HepG2 (cell line): ENCODE measurements around the gene RBM5. TPM values are rescaled to one million over a fixed set of nuclear protein-coding genes. Genes with fewer than 3 reads are reported as not detected.
"Not testable (repeated sequence)": the region's sequence is repeated elsewhere in the genome, so short reads cannot be mapped to it uniquely, and the experiment has no call there.

Experiments
- ATAC-seq: fragments of 200-7000 bp; cut with Tn5 transposase; 3 replicates; pipeline ENCODE4 v1.9.1; 2020; ENCODE audit warnings: mild to moderate bottlenecking, moderate library complexity
- BruUV-seq: library from RNA; stranded (reverse); fragments of 400-500 nt; replicated peaks from 2 replicates; lab custom pipeline; 2021; lab: Mats Ljungman, UMichigan
- CTCF ChIA-PET: fragments of 300-600 bp; formaldehyde crosslinking; extraction: SDS; loops from one replicate; lab custom pipeline; 2021; ENCODE audit warnings: low total read pairs, inconsistent platforms, low intra/inter-chr PET ratio; lab: Yijun Ruan, JAX
- POLR2A ChIA-PET: fragments of 350-600 bp; sonication (Branson Sonifier 250); formaldehyde crosslinking; loops from one replicate; lab custom pipeline; 2020; ENCODE audit warnings: antibody characterized with exemption, inconsistent platforms; lab: Yijun Ruan, JAX
- DNase-seq: peaks from one replicate; pipeline ENCODE4 v3.0.0-alpha.2; 2015; ENCODE audit warnings: low spot score
- FAIRE-seq: peaks from 3 replicates; lab custom pipeline; 2011; peaks lifted over from hg19 to GRCh38; lab: Jason Lieb, UNC
- H2AFZ ChIP-seq: one replicate; pipeline ENCODE4 v1.6.1; 2011; ENCODE audit warnings: low read length, inconsistent platforms
- H3K27ac ChIP-seq: fragments of 300-600 bp; 3 replicates; pipeline ENCODE4 v1.8.0; 2011; ENCODE audit warnings: mixed run types, mild to moderate bottlenecking, mixed read lengths, low read length, inconsistent platforms; ENCODE audit not compliant: insufficient read depth; ENCODE audit errors: extremely low read length
- H3K27me3 ChIP-seq, 2 experiments: fragments of 200-600 bp in 1 of 2; 2 replicates in 1 of 2; 3 replicates in 1 of 2; pipeline versions ENCODE4 v1.6.0 to v1.8.0; 2011; ENCODE audit warnings: low read length in 2 of 2, mild to moderate bottlenecking in 2 of 2, moderate library complexity in 2 of 2, inconsistent platforms in 1 of 2; ENCODE audit not compliant: insufficient read depth in 2 of 2, control insufficient read depth in 1 of 2
- H3K36me3 ChIP-seq, 2 experiments: fragments of 200-600 bp in 1 of 2; replicated peaks in 1 of 2; 2 replicates in 1 of 2; 3 replicates in 1 of 2; pipeline versions ENCODE4 v1.5.1 to v1.8.0; 2011; ENCODE audit warnings: low read length in 2 of 2, inconsistent platforms in 1 of 2; ENCODE audit not compliant: insufficient read depth in 2 of 2, control insufficient read depth in 1 of 2
- H3K4me1 ChIP-seq: 2 replicates; pipeline ENCODE4 v1.5.1; 2012; ENCODE audit warnings: low read length, inconsistent platforms; ENCODE audit not compliant: insufficient read depth
- H3K4me2 ChIP-seq: 2 replicates; pipeline ENCODE4 v1.6.0; 2011; ENCODE audit warnings: low read depth, low read length, inconsistent platforms
- H3K4me3 ChIP-seq, 3 experiments: fragments of 200-600 bp in 1 of 3; sonication (generic), shearing (Covaris generic) in 1 of 3; replicated peaks in 1 of 3; 2 replicates each; pipeline ENCODE4 v1.5.1; 2011 to 2016; ENCODE audit warnings: low read length in 3 of 3, inconsistent platforms in 2 of 3, low read depth in 2 of 3, mild to moderate bottlenecking in 2 of 3, control low read depth in 1 of 3, mixed read lengths in 1 of 3; ENCODE audit not compliant: insufficient read depth in 1 of 3
- H3K79me2 ChIP-seq: one replicate; pipeline ENCODE4 v1.6.1; 2011; ENCODE audit warnings: low read length, inconsistent platforms; ENCODE audit not compliant: insufficient read depth
- H3K9ac ChIP-seq: 2 replicates; pipeline ENCODE4 v1.6.0; 2011; ENCODE audit warnings: mild to moderate bottlenecking, low read depth, low read length, inconsistent platforms; ENCODE audit not compliant: insufficient read depth
- H3K9me3 ChIP-seq: 2 replicates; pipeline ENCODE4 v1.5.1; 2012; ENCODE audit warnings: mild to moderate bottlenecking, low read length
- H4K20me1 ChIP-seq: 2 replicates; pipeline ENCODE4 v1.6.0; 2011; ENCODE audit warnings: inconsistent platforms, mild to moderate bottlenecking, low read length, moderate library complexity; ENCODE audit not compliant: insufficient read depth
- PRDM15 ChIP-seq: sonication (generic); formaldehyde crosslinking; IDR thresholded peaks from 2 replicates; pipeline ENCODE4 v1.4.0; 2020; ENCODE audit warnings: missing genetic modification reagents
- ZNF275 ChIP-seq: sonication (generic); formaldehyde crosslinking; IDR thresholded peaks from 2 replicates; pipeline ENCODE4 v1.8.0; 2022; ENCODE audit warnings: missing genetic modification reagents, mild to moderate bottlenecking, inconsistent platforms, borderline replicate concordance
- WGBS: methylation state at CpG from one replicate; pipeline ENCODE4 v1.1.6; 2017; ENCODE audit warnings: low lambda C conversion rate; 5-methylcytosine and 5-hydroxymethylcytosine counted together
- in situ Hi-C: cut with HindIII; loops from 2 replicates; pipeline ENCODE4 v1.10.0; 2017; ENCODE audit warnings: low pct_unique_long_range_greater_than_20kb; ENCODE audit not compliant: extremely low pct_ligation_motif_present
- intact Hi-C: fragments of 100-400 bp; cut with micrococcal nuclease; formaldehyde crosslinking; loops from one replicate; pipeline ENCODE4 v1.10.0; 2022; ENCODE audit not compliant: unreplicated experiment
- polyA plus RNA-seq, 8 experiments: library from polyadenylated mRNA; depleted of rRNA in 3 of 8; stranded (reverse) in 7 of 8; unstranded in 1 of 8; fragments of >200 nt; fragmentation: Illumina TruSeq in 4 of 8; extraction: Trizol in 4 of 8; gene quantifications; 2 replicates each; pipeline versions ENCODE4 v1.2.1 to v1.2.3, GENCODE V29; 2011 to 2016; ENCODE audit warnings: low read depth in 4 of 8, missing spikeins in 1 of 8, mixed read lengths in 1 of 8; ENCODE audit not compliant: insufficient read depth in 1 of 8
- total RNA-seq, 5 experiments: library from RNA; depleted of rRNA; stranded (reverse); fragments of >200 nt; fragmentation: Illumina TruSeq; extraction: Trizol; gene quantifications; 2 replicates each; pipeline ENCODE4 v1.2.3, GENCODE V29; 2016; ENCODE audit warnings: low read depth in 1 of 5

The RBM5 gene
- total and polyA plus RNA-seq, 2 of the 13 experiments (the other 11 are each of a cell fraction or from before 2014, with no cell fraction given), result 106 to 204 TPM

GRCh38 chr3:50078622-50079021 is 10.1 kb upstream of the RBM5 start:
- no peak overlapping the region for H3K4me2 ChIP-seq
- H4K20me1 ChIP-seq, result no peaks in the 10 kb centered on the region
- H3K9me3 ChIP-seq, result no peaks in the 10 kb centered on the region
- TSS peak; percentile 63 for BruUV-seq
- H2AFZ ChIP-seq, result no peak overlapping the region
- POLR2A ChIA-PET, result no interaction called here
- FAIRE-seq (no peak), ATAC-seq (no peak), DNase-seq (no peak)
- H3K27ac ChIP-seq, result no peak overlapping the region
- in situ Hi-C loops (no loop called here), intact Hi-C loops (no loop called here)
- peaks cover 2 to 13% of the 10 kb centered on the region in 2 experiments; a peak in 4 of 5 replicates for H3K36me3 ChIP-seq
- no peak overlapping the region for H3K4me3 ChIP-seq
- H3K27me3 ChIP-seq, result no peaks in the 10 kb centered on the region
- no peak overlapping the region for H3K9ac ChIP-seq
- CTCF ChIA-PET, result no interaction called here
- no peaks in the 10 kb centered on the region for H3K4me1 ChIP-seq
- no peaks in the 10 kb centered on the region for H3K79me2 ChIP-seq
- TF ChIP-seq ZNF275 (CRISPR knock-in tag) (no peak), PRDM15 (CRISPR knock-in tag) (peak; percentile 85)
- 75% methylated on average over 1 of the region's 1 CpG for WGBS

GRCh38 chr3:50084951-50085350 is 3.8 kb upstream of the RBM5 start:
- H3K4me3 ChIP-seq, ATAC-seq, H3K4me1 ChIP-seq, intact Hi-C loops, CTCF ChIA-PET, H3K27ac ChIP-seq, POLR2A ChIA-PET, BruUV-seq, FAIRE-seq, H3K27me3 ChIP-seq, H3K9me3 ChIP-seq, H3K36me3 ChIP-seq, H2AFZ ChIP-seq, DNase-seq, H4K20me1 ChIP-seq, H3K4me2 ChIP-seq, H3K9ac ChIP-seq, in situ Hi-C loops: not testable (repeated sequence)
- WGBS, result no CpG with 5 or more reads among the region's 33 CpGs
- peaks cover 12% of the 10 kb centered on the region for H3K79me2 ChIP-seq
